Upper lobe of left lung (tissue), 6 donors: ENCODE results near the gene ZBED5. TPM values are rescaled to one million over a fixed set of nuclear protein-coding genes. Genes with fewer than 3 reads are reported as not detected.

ENCODE experiments used
- ATAC-seq, 2 donors: fragments of 200-7000 bp; cut with Tn5 transposase; one replicate each; pipeline ENCODE4 v1.9.1; 2022; ENCODE audit warnings: mild to moderate bottlenecking in 2 of 2, moderate library complexity in 2 of 2; ENCODE audit not compliant: low FRiP score in 2 of 2
- DNase-seq, 2 donors: peaks; one replicate each; pipeline ENCODE4 v3.0.0-alpha.2; 2019 to 2020
- H3K27ac ChIP-seq, 4 donors: fragments of 200-600 bp; sonication (generic); one replicate each; pipeline ENCODE4 v1.5.1; 2016 to 2019
- H3K27me3 ChIP-seq, 4 donors: fragments of 200-600 bp; sonication (generic); one replicate each; pipeline ENCODE4 v1.5.1; 2017 to 2019
- H3K36me3 ChIP-seq, 4 donors: fragments of 200-600 bp; sonication (generic); one replicate each; pipeline ENCODE4 v1.5.1; 2016 to 2019
- H3K4me1 ChIP-seq, 4 donors: fragments of 200-600 bp; sonication (generic); one replicate each; pipeline ENCODE4 v1.5.1; 2018 to 2019
- H3K4me3 ChIP-seq, 4 donors: fragments of 200-600 bp; sonication (generic); one replicate each; pipeline ENCODE4 v1.5.1; 2017 to 2019; ENCODE audit warnings: mild to moderate bottlenecking in 2 of 4, moderate library complexity in 1 of 4
- H3K9me3 ChIP-seq, 4 donors: fragments of 200-600 bp; sonication (generic); one replicate each; pipeline ENCODE4 v1.5.1; 2018 to 2019
- CTCF ChIP-seq, 6 experiments: fragments of 450-650 bp in 4 of 6; fragments of 200-600 bp in 2 of 6; sonication (generic) in 2 of 6; IDR thresholded peaks; one replicate each; pipeline ENCODE4 v1.5.1; 2016 to 2019; ENCODE audit warnings: antibody characterized with exemption in 6 of 6
- EP300 ChIP-seq, 4 donors: sonication (generic); formaldehyde crosslinking; IDR thresholded peaks; one replicate each; pipeline ENCODE4 v1.5.1; 2017; ENCODE audit warnings: antibody characterized with exemption in 4 of 4, control low read depth in 2 of 4
- POLR2A ChIP-seq, 4 donors: fragments of 450-650 bp; IDR thresholded peaks; one replicate each; pipeline ENCODE4 v1.5.1; 2016 to 2017; ENCODE audit warnings: antibody characterized with exemption in 4 of 4, mild to moderate bottlenecking in 2 of 4
- POLR2AphosphoS5 ChIP-seq, 2 donors: sonication (generic); formaldehyde crosslinking; IDR thresholded peaks; one replicate each; pipeline ENCODE4 v1.5.1; 2017; ENCODE audit warnings: antibody characterized with exemption in 2 of 2
- WGBS, 2 donors: methylation state at CpG; one replicate each; pipeline ENCODE4 v1.1.5; 2017 to 2018; 5-methylcytosine and 5-hydroxymethylcytosine counted together
- total RNA-seq, 6 donors: library from RNA; depleted of rRNA in 4 of 6; stranded (reverse); fragments of >200 nt in 4 of 6; gene quantifications; one replicate each; pipeline versions ENCODE4 v1.1.0 to v1.2.1, GENCODE V29; 2016 to 2021
- donor health status: DM: no; HTN: no; CAD: no; lungs with moderate emphysema.
- donor health status: DM: no; HTN: yes; CAD: no; lungs with severe emphysema.

Gene ZBED5
- total RNA-seq, 6 donors from 2014 or later = 14.4 to 54.6 (median 36.7) TPM

- Histone ChIP-seq H3K4me3 (no peak overlapping the region), H3K36me3 (no peaks in the 10 kb centered on the region), H3K27me3 (no peaks in the 10 kb centered on the region), H3K9me3 (no peaks in the 10 kb centered on the region), H3K27ac (no peak overlapping the region), H3K4me1 (peaks cover 0 to 31% (median 20%) of the 10 kb centered on the region in 4 donors)
- TF ChIP-seq POLR2A (IDR thresholded peaks at IDR 0.05) = no peak
- TF ChIP-seq POLR2AphosphoS5 (IDR thresholded peaks at IDR 0.05) = no peak
- TF ChIP-seq CTCF (IDR thresholded peaks at IDR 0.05) = no peak
- no peak for TF ChIP-seq EP300 (IDR thresholded peaks at IDR 0.05)
- DNase-seq (no peak), ATAC-seq (no peak)
- WGBS, 2 donors = 100% methylated on average over 1 of the region's 1 CpG
These were observed 3.9 kb upstream of the ZBED5 start for GRCh38 chr11:10861799-10862198.

GRCh38 chr11:10861047-10861446 lies 3.2 kb upstream of the ZBED5 start:
- Histone ChIP-seq H3K9me3 (no peaks in the 10 kb centered on the region), H3K4me3 (no peak overlapping the region), H3K27ac (no peak overlapping the region), H3K27me3 (no peaks in the 10 kb centered on the region), H3K4me1 (peaks cover 3 to 39% (median 28%) of the 10 kb centered on the region in 4 donors), H3K36me3 (no peaks in the 10 kb centered on the region)
- DNase-seq = no peak
- no peak for ATAC-seq
- TF ChIP-seq POLR2A (IDR thresholded peaks at IDR 0.05) (no peak), POLR2AphosphoS5 (IDR thresholded peaks at IDR 0.05) (no peak), CTCF (IDR thresholded peaks at IDR 0.05) (no peak), EP300 (IDR thresholded peaks at IDR 0.05) (no peak)

GRCh38 chr11:10858439-10859325 lies 829 bp upstream of the ZBED5 start:
- DNase-seq (peak; percentile 64 to 91), ATAC-seq (peak; percentile 79 to 83)
- H3K36me3 ChIP-seq = peaks cover 8 to 23% (median 12%) of the 10 kb centered on the region in 4 donors
- peak overlapping the region; percentile 15 to 85 (median 76) for H3K4me3 ChIP-seq
- H3K9me3 ChIP-seq = no peaks in the 10 kb centered on the region
- H3K4me1 ChIP-seq = peaks cover 7 to 30% (median 26%) of the 10 kb centered on the region in 4 donors
- 0 to 2% methylated on average over 16 to 43 of the region's 46 CpGs for whole genome bisulfite sequencing, 2 donors
- H3K27ac ChIP-seq = peak overlapping the region; percentile 95 to 99 (median 98)
- H3K27me3 ChIP-seq = no peaks in the 10 kb centered on the region
- TF ChIP-seq EP300 (IDR thresholded peaks at IDR 0.05) = no peak
- no peak for TF ChIP-seq CTCF (IDR thresholded peaks at IDR 0.05)
- no peak for TF ChIP-seq POLR2AphosphoS5 (IDR thresholded peaks at IDR 0.05)
- no peak for TF ChIP-seq POLR2A (IDR thresholded peaks at IDR 0.05)

- Histone ChIP-seq H3K36me3 (peaks cover 14 to 36% (median 17%) of the 10 kb centered on the region in 4 donors), H3K27me3 (no peaks in the 10 kb centered on the region), H3K4me3 (peak overlapping the region; percentile 73 to 85 (median 82)), H3K4me1 (peaks cover 7 to 30% (median 24%) of the 10 kb centered on the region in 4 donors), H3K9me3 (no peaks in the 10 kb centered on the region), H3K27ac (peak overlapping the region; percentile 95 to 99 (median 98))
- 1% methylated on average over 14 of the region's 14 CpGs; no CpG with 5 or more reads in 1 of the 2 donors for WGBS, 2 donors
- ATAC-seq = peak in 1 of 2 donors; percentile 2
- DNase-seq = no peak
- TF ChIP-seq POLR2A (IDR thresholded peaks at IDR 0.05) (no peak), POLR2AphosphoS5 (IDR thresholded peaks at IDR 0.05) (no peak), CTCF (IDR thresholded peaks at IDR 0.05) (no peak), EP300 (IDR thresholded peaks at IDR 0.05) (no peak)
These were observed 469 bp downstream of the ZBED5 start for GRCh38 chr11:10857459-10857708.
